H9 (cell line): ENCODE results near the gene KIRREL3. TPM values are rescaled to one million over a fixed set of nuclear protein-coding genes. Genes with fewer than 3 reads are reported as not detected.

Experiments
- DNase-seq: peaks from one replicate; pipeline ENCODE4 v3.0.0-alpha.2; 2017
- H2AFZ ChIP-seq: one replicate; pipeline ENCODE4 v1.6.1; 2013; ENCODE audit warnings: mild to moderate bottlenecking, low read length, control low read depth, moderate library complexity
- H2AK5ac ChIP-seq: 2 replicates; pipeline ENCODE4 v1.6.1; 2013; ENCODE audit warnings: low read length, control low read depth, mixed read lengths; ENCODE audit not compliant: insufficient read length
- H2BK120ac ChIP-seq: one replicate; pipeline ENCODE4 v1.6.1; 2013; ENCODE audit warnings: low read depth, mild to moderate bottlenecking, low read length, control low read depth, inconsistent platforms; ENCODE audit not compliant: poor library complexity, severe bottlenecking
- H2BK12ac ChIP-seq: 2 replicates; pipeline ENCODE4 v1.6.1; 2013; ENCODE audit warnings: low read length, control low read depth, mixed read lengths, low read depth; ENCODE audit not compliant: insufficient read length
- H2BK15ac ChIP-seq: 2 replicates; pipeline ENCODE4 v1.6.1; 2013; ENCODE audit warnings: low read depth, low read length, control low read depth
- H2BK20ac ChIP-seq: one replicate; pipeline ENCODE4 v1.6.1; 2013; ENCODE audit warnings: low read depth, mild to moderate bottlenecking, low read length, control low read depth, inconsistent platforms; ENCODE audit not compliant: poor library complexity, severe bottlenecking
- H2BK5ac ChIP-seq: 2 replicates; pipeline ENCODE4 v1.6.1; 2013; ENCODE audit warnings: low read length, control low read depth, mixed read lengths; ENCODE audit not compliant: insufficient read length
- H3K14ac ChIP-seq: 2 replicates; pipeline ENCODE4 v1.6.1; 2013; ENCODE audit warnings: low read length, control low read depth; ENCODE audit not compliant: insufficient read depth
- H3K18ac ChIP-seq: 2 replicates; pipeline ENCODE4 v1.6.1; 2013; ENCODE audit warnings: low read depth, mild to moderate bottlenecking, mixed read lengths, low read length, control low read depth; ENCODE audit not compliant: insufficient read length
- H3K23ac ChIP-seq: 2 replicates; pipeline ENCODE4 v1.6.1; 2013; ENCODE audit warnings: low read length, control low read depth, mixed read lengths, low read depth; ENCODE audit not compliant: insufficient read length
- H3K23me2 ChIP-seq: 2 replicates; pipeline ENCODE4 v1.6.1; 2013; ENCODE audit warnings: low read depth, mild to moderate bottlenecking, mixed read lengths, low read length, control low read depth; ENCODE audit not compliant: insufficient read length, poor library complexity, severe bottlenecking
- H3K27ac ChIP-seq: 2 replicates; pipeline ENCODE4 v1.5.1; 2013; ENCODE audit warnings: low read length, control low read depth, mixed read lengths, low read depth; ENCODE audit not compliant: insufficient read length
- H3K27me3 ChIP-seq: 2 replicates; pipeline ENCODE4 v1.6.1; 2013; ENCODE audit warnings: low read length, control low read depth, inconsistent platforms; ENCODE audit not compliant: insufficient read depth
- H3K4ac ChIP-seq: 2 replicates; pipeline ENCODE4 v1.6.1; 2013; ENCODE audit warnings: low read depth, mild to moderate bottlenecking, control low read depth, inconsistent platforms, low read length, moderate library complexity
- H3K4me1 ChIP-seq: 2 replicates; pipeline ENCODE4 v1.6.1; 2013; ENCODE audit warnings: low read length, control low read depth, inconsistent platforms; ENCODE audit not compliant: insufficient read depth
- H3K4me2 ChIP-seq: 2 replicates; pipeline ENCODE4 v1.6.1; 2013; ENCODE audit warnings: low read length, control low read depth, mixed read lengths; ENCODE audit not compliant: insufficient read length, insufficient read depth
- H3K56ac ChIP-seq: 2 replicates; pipeline ENCODE4 v1.6.1; 2013; ENCODE audit warnings: low read depth, mild to moderate bottlenecking, mixed read lengths, low read length, control low read depth; ENCODE audit not compliant: insufficient read length
- H3K79me1 ChIP-seq: 2 replicates; pipeline ENCODE4 v1.6.1; 2013; ENCODE audit warnings: low read depth, mild to moderate bottlenecking, moderate library complexity, low read length, control low read depth, inconsistent platforms; ENCODE audit not compliant: insufficient read depth, poor library complexity, severe bottlenecking
- H3K79me2 ChIP-seq: 2 replicates; pipeline ENCODE4 v1.6.1; 2013; ENCODE audit warnings: low read length, control low read depth, inconsistent platforms; ENCODE audit not compliant: insufficient read depth
- H3K9ac ChIP-seq: 2 replicates; pipeline ENCODE4 v1.6.1; 2013; ENCODE audit warnings: low read length, control low read depth, mixed read lengths; ENCODE audit not compliant: insufficient read length; ENCODE audit errors: extremely low read depth
- H3K9me3 ChIP-seq: one replicate; pipeline ENCODE4 v1.6.1; 2013; ENCODE audit warnings: low read depth, low read length, inconsistent platforms; ENCODE audit not compliant: control insufficient read depth
- H3T11ph ChIP-seq: one replicate; pipeline ENCODE4 v1.6.1; 2013; ENCODE audit warnings: mild to moderate bottlenecking, low read length, control low read depth, inconsistent platforms
- H4K20me1 ChIP-seq: one replicate; pipeline ENCODE4 v1.6.1; 2013; ENCODE audit not compliant: control insufficient read depth, insufficient read length, insufficient read depth
- H4K5ac ChIP-seq: 2 replicates; pipeline ENCODE4 v1.6.1; 2013; ENCODE audit warnings: low read depth, mild to moderate bottlenecking, mixed read lengths, low read length, control low read depth; ENCODE audit not compliant: insufficient read length
- H4K8ac ChIP-seq: replicated peaks from 2 replicates; pipeline ENCODE4 v1.6.1; 2013; ENCODE audit warnings: low read length, control low read depth, mixed read lengths, low read depth; ENCODE audit not compliant: insufficient read length
- H4K91ac ChIP-seq: 2 replicates; pipeline ENCODE4 v1.6.1; 2013; ENCODE audit warnings: low read depth, mild to moderate bottlenecking, moderate library complexity, mixed read lengths, low read length, control low read depth; ENCODE audit not compliant: insufficient read length
- H3K27ac Mint-ChIP-seq, 3 experiments: 2 replicates in 2 of 3; 3 replicates in 1 of 3; pipeline ENCODE4 v1.8.0; 2020 to 2021; ENCODE audit warnings: mixed read lengths in 3 of 3, mild to moderate bottlenecking in 1 of 3, moderate library complexity in 1 of 3
- H3K27me3 Mint-ChIP-seq: 2 replicates; pipeline ENCODE4 v1.8.0; 2021; ENCODE audit warnings: low read depth, mild to moderate bottlenecking, moderate library complexity, mixed read lengths
- H3K36me3 Mint-ChIP-seq, 3 experiments: 2 replicates in 2 of 3; 3 replicates in 1 of 3; pipeline ENCODE4 v1.8.0; 2020 to 2021; ENCODE audit warnings: low read depth in 3 of 3, mixed read lengths in 3 of 3; ENCODE audit not compliant: insufficient read depth in 1 of 3
- H3K4me1 Mint-ChIP-seq, 2 experiments: 2 replicates each; pipeline ENCODE4 v1.8.0; 2020; ENCODE audit warnings: mixed read lengths in 2 of 2
- H3K4me3 Mint-ChIP-seq, 2 experiments: 2 replicates in 1 of 2; 3 replicates in 1 of 2; pipeline ENCODE4 v1.8.0; 2020 to 2021; ENCODE audit warnings: mild to moderate bottlenecking in 2 of 2, mixed read lengths in 2 of 2, moderate library complexity in 1 of 2
- H3K9me3 Mint-ChIP-seq, 2 experiments: 2 replicates in 1 of 2; 3 replicates in 1 of 2; pipeline ENCODE4 v1.8.0; 2020; ENCODE audit warnings: mild to moderate bottlenecking in 2 of 2, mixed read lengths in 2 of 2, moderate library complexity in 1 of 2
- WGBS: extraction: QIAGEN DNeasy Blood & Tissue Kit; methylation state at CpG from one replicate; pipeline ENCODE4 v1.1.7; 2013; ENCODE audit warnings: missing lambda C conversion rate, low lambda C conversion rate, mixed read lengths; ENCODE audit not compliant: insufficient read length; ENCODE audit errors: extremely low coverage; 5-methylcytosine and 5-hydroxymethylcytosine counted together
- total RNA-seq: library from RNA; stranded (reverse); gene quantifications from 2 replicates; pipeline ENCODE4 v1.2.1, GENCODE V29; 2021
- TF ChIP-seq, protein P1 (sequence below): fragments of 200-600 bp; sonication (generic); conservative IDR thresholded peaks from 3 replicates; pipeline ENCODE4 v1.8.0; 2021; ENCODE audit warnings: antibody characterized with exemption, mild to moderate bottlenecking

Gene KIRREL3
- total RNA-seq, 1 experiment from 2014 or later = 0.17 TPM

DNA sequence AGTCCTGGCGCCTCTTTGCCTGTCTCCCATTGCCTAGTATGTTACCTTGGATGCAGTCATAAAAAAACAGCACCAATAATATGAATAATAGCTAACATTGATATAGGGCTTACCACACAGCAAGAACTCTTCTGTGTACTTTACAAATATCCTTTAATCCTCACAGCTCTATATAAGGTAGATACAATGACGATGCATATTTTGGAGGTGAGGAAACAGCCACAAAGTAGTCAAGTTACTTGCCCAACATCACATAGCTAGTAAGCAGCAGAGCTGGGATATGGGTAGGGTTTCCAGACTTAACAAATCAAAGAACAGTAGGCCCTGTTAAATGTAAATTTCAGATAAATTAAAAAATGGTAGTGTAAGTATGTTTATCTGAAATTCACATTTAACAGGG is 516.3 kb downstream of the KIRREL3 start:
- no peaks in the 10 kb centered on the region for H3K9me3 Mint-ChIP-seq
- Histone ChIP-seq H2AFZ (no peak overlapping the region), H3K79me2 (no peaks in the 10 kb centered on the region), H4K8ac (no peak overlapping the region), H3K14ac (no peak overlapping the region), H4K20me1 (no peaks in the 10 kb centered on the region), H3K4me2 (no peak overlapping the region), H2BK15ac (no peak overlapping the region), H3K23me2 (no peaks in the 10 kb centered on the region), H3K79me1 (no peaks in the 10 kb centered on the region), H2BK120ac (no peak overlapping the region), H2BK12ac (no peak overlapping the region), H2BK5ac (no peak overlapping the region), H3K18ac (no peak overlapping the region), H3K9ac (no peak overlapping the region), H3K4ac (no peak overlapping the region), H3T11ph (no peak overlapping the region), H4K5ac (no peak overlapping the region), H3K27ac (no peak overlapping the region), H4K91ac (no peak overlapping the region), H3K27me3 (no peaks in the 10 kb centered on the region), H2BK20ac (no peak overlapping the region), H2AK5ac (no peak overlapping the region), H3K4me1 (no peaks in the 10 kb centered on the region), H3K56ac (no peak overlapping the region), H3K9me3 (no peaks in the 10 kb centered on the region), H3K23ac (no peak overlapping the region)
- no CpG with 5 or more reads among the region's 2 CpGs for WGBS
- TF ChIP-seq, protein P1, sequence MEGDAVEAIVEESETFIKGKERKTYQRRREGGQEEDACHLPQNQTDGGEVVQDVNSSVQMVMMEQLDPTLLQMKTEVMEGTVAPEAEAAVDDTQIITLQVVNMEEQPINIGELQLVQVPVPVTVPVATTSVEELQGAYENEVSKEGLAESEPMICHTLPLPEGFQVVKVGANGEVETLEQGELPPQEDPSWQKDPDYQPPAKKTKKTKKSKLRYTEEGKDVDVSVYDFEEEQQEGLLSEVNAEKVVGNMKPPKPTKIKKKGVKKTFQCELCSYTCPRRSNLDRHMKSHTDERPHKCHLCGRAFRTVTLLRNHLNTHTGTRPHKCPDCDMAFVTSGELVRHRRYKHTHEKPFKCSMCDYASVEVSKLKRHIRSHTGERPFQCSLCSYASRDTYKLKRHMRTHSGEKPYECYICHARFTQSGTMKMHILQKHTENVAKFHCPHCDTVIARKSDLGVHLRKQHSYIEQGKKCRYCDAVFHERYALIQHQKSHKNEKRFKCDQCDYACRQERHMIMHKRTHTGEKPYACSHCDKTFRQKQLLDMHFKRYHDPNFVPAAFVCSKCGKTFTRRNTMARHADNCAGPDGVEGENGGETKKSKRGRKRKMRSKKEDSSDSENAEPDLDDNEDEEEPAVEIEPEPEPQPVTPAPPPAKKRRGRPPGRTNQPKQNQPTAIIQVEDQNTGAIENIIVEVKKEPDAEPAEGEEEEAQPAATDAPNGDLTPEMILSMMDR = no peak
- H3K27me3 Mint-ChIP-seq = peaks cover 3% of the 10 kb centered on the region
- H3K4me1 Mint-ChIP-seq = peaks cover 20 to 42% of the 10 kb centered on the region in 2 experiments
- no peak for DNase-seq
- no peak overlapping the region for H3K4me3 Mint-ChIP-seq
- no peak overlapping the region for H3K27ac Mint-ChIP-seq
- no peaks in the 10 kb centered on the region for H3K36me3 Mint-ChIP-seq
